ENCODE measurements around the gene FLNC.

GRCh38 chr7:128807191-128807590 lies 23.0 kb upstream of the FLNC start:
- TF ChIP-seq CTCF (IDR thresholded peaks at IDR 0.05) (no peak), POLR2AphosphoS5 (IDR thresholded peaks at IDR 0.05; ENCODE audit: low read depth, low read length) (no peak), SIN3A (IDR thresholded peaks at IDR 0.05; ENCODE audit: borderline replicate concordance, insufficient read depth, low read depth, low read length) (no peak), REST (IDR thresholded peaks at IDR 0.05; ENCODE audit: insufficient read depth in 1 of 2, low read depth in 2 of 2, low read length in 1 of 2) (no peak)
